DMS53 treated with DMSO at 0.1 percent for 48 hours (cell line): Measurements from ENCODE around the gene UGT1A6.
"Not testable (repeated sequence)": the region's sequence is repeated elsewhere in the genome, so short reads cannot be mapped to it uniquely, and the experiment has no call there.

Source experiments
- DNase-seq: peaks from one replicate; lab custom pipeline; 2025; ENCODE audit not compliant: unreplicated experiment; lab: John Stamatoyannopoulos, UW

Gene UGT1A6

DNA sequence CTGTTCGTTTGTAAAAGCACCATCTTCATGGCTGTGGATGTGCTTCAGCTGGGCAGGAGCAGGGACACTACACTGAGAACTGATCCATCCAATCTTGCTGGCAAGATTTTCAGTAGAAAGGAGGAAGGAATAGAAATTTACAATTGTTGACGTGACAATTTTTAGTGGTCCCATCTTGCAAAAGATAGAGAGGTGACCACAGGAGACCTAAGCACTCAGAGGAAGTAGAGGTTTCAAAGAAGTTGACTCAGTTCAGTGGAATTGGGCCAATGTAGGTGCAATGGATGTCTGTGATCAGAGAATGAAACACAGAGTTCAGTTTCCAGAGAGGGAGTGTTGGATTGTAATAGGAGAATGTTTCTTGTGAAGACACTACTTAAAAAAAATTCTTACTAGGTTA lies 21.4 kb downstream of the UGT1A6 start:
- no peak for DNase-seq

DNA sequence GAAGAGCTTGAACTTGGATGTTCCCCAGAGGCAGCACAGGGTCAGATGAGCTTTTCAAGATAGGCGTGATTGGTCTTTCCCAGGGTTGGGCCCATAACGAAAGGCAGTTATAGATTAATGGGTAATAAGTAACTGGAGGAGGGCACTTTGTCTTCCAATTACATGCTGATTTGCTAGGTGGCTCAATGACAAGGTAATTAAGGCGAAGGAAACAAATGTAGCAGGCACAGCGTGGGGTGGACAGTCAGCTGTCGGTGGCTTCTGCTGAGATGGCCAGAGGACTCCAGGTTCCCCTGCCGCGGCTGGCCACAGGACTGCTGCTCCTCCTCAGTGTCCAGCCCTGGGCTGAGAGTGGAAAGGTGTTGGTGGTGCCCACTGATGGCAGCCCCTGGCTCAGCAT lies 25.9 kb downstream of the UGT1A6 start, which contains the start of gene UGT1A4:
UGT1A4 (plus strand) TSS at position 185 of the 400 bp plus-strand sequence; CDS start at position 270, 85 bp downstream.
- no peak for DNase-seq

DNA sequence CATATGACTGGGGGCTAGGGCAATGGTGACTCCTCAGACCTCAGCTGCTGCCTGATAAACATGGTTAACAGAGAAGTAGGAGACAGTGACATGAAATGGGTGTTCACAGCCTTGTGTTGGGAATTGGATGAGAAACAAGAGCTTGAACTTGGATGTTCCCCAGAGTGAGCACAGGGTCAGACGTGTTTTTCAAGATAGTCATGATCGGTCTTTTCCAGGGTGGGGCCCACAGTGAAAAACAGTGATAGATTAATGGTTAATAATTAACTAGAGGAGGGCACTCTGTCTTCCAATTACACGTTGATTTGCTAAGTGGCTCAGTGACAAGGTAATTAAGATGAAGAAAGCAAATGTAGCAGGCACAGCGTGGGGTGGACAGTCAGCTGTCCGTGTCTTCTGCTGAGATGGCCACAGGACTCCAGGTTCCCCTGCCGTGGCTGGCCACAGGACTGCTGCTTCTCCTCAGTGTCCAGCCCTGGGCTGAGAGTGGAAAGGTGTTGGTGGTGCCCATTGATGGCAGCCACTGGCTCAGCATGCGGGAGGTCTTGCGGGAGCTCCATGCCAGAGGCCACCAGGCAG lies 36.1 kb downstream of the UGT1A6 start, which contains the start of gene UGT1A3:
UGT1A3 (plus strand) TSS at position 320 of the 579 bp plus-strand sequence; CDS start at position 405, 85 bp downstream.
- DNase-seq: no peak

DNA sequence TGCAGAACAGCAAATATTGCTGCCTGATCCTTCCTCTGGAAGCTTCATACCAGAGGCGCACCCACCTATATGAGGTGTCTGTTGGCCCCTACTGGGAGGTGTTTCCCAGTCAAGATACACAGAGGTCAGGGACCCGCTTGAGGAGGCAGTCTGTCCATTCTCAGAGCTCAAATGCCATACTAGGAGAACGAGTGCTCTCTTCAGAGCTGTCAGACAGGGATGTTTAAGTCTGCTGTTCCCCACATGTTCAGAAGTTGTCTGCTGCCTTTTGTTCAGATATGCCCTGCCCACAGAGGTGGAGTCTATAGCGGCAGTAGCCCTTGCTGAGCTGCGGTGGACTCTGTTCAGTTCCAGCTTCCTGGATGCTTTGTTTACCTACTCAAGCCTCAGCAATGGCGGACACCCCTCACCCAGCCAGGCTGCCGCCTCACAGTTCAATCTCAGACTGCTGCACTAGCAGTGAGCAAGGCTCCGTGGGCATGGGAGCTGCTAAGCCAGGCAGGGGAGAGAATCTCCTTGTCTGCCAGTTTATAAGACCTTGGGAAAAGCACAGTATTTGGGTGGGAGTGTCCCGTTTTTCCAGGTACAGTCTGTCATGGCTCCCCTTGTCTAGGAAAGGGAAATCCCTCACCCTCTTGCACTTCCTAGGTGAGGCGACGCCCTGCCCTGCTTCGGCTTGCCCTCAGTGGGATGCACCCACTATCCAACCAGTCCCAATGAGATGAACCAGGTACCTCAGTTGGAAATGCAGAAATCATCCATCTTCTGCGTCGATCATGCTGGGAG lies 44.4 kb downstream of the UGT1A6 start:
- DNase-seq: not testable (repeated sequence)

DNA sequence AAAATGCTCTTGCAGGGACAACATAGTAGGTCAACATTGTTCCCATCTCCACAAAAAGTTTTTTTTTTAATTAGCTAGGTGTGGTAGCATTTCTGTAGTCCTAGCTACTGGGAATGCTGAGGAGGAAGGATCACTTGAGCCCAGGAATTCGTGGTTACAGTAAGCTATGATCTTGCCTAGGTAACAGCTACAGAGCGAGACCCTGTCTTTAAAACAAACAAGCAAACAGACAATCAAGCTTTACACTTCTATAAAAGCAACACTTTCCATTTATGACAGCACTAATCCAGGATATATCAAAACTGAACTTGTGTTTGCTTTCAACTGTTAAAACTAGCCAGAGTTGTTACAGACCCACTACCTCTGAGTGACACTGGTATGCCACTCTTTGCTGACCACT lies 48.2 kb downstream of the UGT1A6 start:
- DNase-seq: no peak

GRCh38 chr2:233743464-233744259 lies 51.0 kb downstream of the UGT1A6 start:
- no peak for DNase-seq

- no peak for DNase-seq
Observed at GRCh38 chr2:233745073-233745755, 52.5 kb downstream of the UGT1A6 start.

- not testable (repeated sequence) for DNase-seq
Observed at GRCh38 chr2:233745838-233746237, 53.1 kb downstream of the UGT1A6 start.

- DNase-seq: no peak
Observed at GRCh38 chr2:233746475-233747282, 54.0 kb downstream of the UGT1A6 start.

GRCh38 chr2:233747283-233747544 lies 54.5 kb downstream of the UGT1A6 start:
- no peak for DNase-seq

DNA sequence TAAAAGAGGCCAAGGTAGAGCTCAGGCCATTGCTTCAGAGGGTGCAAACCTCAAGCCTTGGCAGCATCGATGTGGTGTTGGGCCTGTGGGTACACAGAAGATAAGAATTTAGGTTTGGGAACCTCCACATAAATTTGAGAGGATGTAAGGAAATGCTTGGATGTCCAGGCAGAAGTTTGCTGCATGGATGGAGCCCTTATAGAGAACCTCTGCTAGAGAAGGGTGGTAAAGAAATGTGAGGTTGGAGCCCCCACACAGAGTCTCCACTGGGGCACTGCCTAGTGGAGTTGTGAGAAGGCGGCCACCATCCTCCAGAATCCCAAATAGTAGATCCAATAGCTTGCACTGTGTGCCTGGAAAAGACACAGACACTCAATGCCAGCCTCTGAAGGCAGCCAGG lies 58.0 kb downstream of the UGT1A6 start:
- not testable (repeated sequence) for DNase-seq

- DNase-seq: not testable (repeated sequence)
Observed at GRCh38 chr2:233751212-233752009, 58.7 kb downstream of the UGT1A6 start.

- no peak for DNase-seq
Observed at GRCh38 chr2:233754872-233755611, 62.4 kb downstream of the UGT1A6 start.

GRCh38 chr2:233756429-233757081 lies 63.9 kb downstream of the UGT1A6 start:
- no peak for DNase-seq

DNA sequence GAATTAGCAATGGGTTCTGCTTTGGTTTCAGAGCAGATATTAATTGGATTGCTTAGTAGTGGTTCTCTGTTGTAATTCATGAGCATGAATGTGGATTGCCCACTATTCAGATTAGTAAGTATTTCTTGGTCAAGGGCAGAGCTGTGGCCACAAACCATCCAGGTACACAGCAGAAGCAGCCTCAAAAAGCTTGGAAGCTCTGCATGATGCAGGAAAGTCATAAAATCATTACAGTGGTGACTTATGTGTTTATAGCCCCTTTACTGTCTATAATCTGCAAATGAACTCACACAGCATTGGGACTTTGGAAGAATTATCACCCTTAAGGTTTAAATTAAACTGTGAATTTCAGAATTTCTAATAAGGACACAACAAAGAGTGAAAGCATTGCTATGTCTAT lies 65.5 kb downstream of the UGT1A6 start:
- DNase-seq: no peak

DNA sequence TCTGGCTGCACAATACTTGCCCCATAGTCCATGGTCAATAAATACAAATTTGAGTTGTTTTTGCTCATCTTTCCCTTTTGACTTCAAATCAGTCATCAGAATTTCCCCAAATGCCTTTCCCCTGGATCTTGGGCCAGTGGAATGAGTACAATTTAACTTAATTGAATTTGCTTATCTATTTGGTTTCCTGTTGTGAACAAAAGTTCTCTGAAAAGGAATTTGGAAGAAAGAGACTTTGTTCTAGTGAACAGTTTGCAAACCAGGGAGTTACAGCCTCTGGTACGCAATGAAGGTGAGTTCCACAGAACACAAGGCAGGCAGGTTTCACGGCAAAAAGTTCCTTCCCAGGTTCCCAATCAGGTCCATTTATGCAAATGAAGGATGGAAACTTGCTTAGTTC lies 66.2 kb downstream of the UGT1A6 start:
- DNase-seq: no peak

GRCh38 chr2:233760043-233760442 lies 67.4 kb downstream of the UGT1A6 start, which contains the start of gene UGT1A1:
TSS of gene UGT1A1 (plus strand) at chr2:233760270. CDS start at chr2:233760288, 18 bp downstream.
- no peak for DNase-seq

- DNase-seq: no peak
Observed at GRCh38 chr2:233761040-233761769, 68.5 kb downstream of the UGT1A6 start.
